ENCODE results near the gene MPP2. TPM values are rescaled to one million over a fixed set of nuclear protein-coding genes. Genes with fewer than 3 reads are reported as not detected.

Gene MPP2
- total RNA-seq, 1 experiment from 2014 or later: 2.6 TPM

- DNase-seq (ENCODE audit: low spot score): no peak
- CTCF ChIA-PET: no interaction called here
- POLR2A ChIA-PET (ENCODE audit: low non-redundant PET): no interaction called here
- H3K4me3 ChIP-seq (ENCODE audit: low read depth, low read length, poor library complexity, severe bottlenecking): no peak overlapping the region
- no peak for TF ChIP-seq CTCF (conservative IDR thresholded peaks at IDR 0.05; ENCODE audit: low read depth, low read length)
- no peak for TF ChIP-seq EZH2 (IDR thresholded peaks at IDR 0.05; ENCODE audit: borderline replicate concordance, low read depth, low read length, poor library complexity, severe bottlenecking)
- intact Hi-C loops (cut with micrococcal nuclease; ENCODE audit: unreplicated experiment): no loop called here
- no peak overlapping the region for H3K27ac ChIP-seq (ENCODE audit: low read depth, low read length, poor library complexity, severe bottlenecking)
- H3K4me1 ChIP-seq (ENCODE audit: insufficient read depth, low read length, poor library complexity, severe bottlenecking): no peaks in the 10 kb centered on the region
- H3K9me3 ChIP-seq (ENCODE audit: low read depth, low read length, poor library complexity, severe bottlenecking): no peaks in the 10 kb centered on the region
- H3K27me3 ChIP-seq (replicated peaks; ENCODE audit: insufficient read depth, low read depth, low read length, poor library complexity): no peaks in the 10 kb centered on the region
- no peaks in the 10 kb centered on the region for H3K36me3 ChIP-seq (ENCODE audit: insufficient read depth, low read length, poor library complexity, severe bottlenecking)
- BruUV-seq (replicated peaks): no TSS peak
These were observed 66.1 kb downstream of the MPP2 start for GRCh38 chr17:43841282-43841681.

- TF ChIP-seq EZH2 (IDR thresholded peaks at IDR 0.05; ENCODE audit: borderline replicate concordance, low read depth, low read length, poor library complexity, severe bottlenecking) (no peak), CTCF (conservative IDR thresholded peaks at IDR 0.05; ENCODE audit: low read depth, low read length) (peak; percentile 32; the same call in 1 of the 2 replicates)
- no peaks in the 10 kb centered on the region for H3K36me3 ChIP-seq (ENCODE audit: insufficient read depth, low read length, poor library complexity, severe bottlenecking)
- H3K27me3 ChIP-seq (replicated peaks; ENCODE audit: insufficient read depth, low read depth, low read length, poor library complexity): no peaks in the 10 kb centered on the region
- ChIA-PET POLR2A (ENCODE audit: low non-redundant PET) (no interaction called here), CTCF (interaction anchor here (0.6 to 0.7 kb wide), 2 partner anchors 20 to 38 kb away, joined by 3 to 4 read pairs; no protein-coding TSS in a partner anchor)
- peak; percentile 49 for DNase-seq (ENCODE audit: low spot score)
- H3K27ac ChIP-seq (ENCODE audit: low read depth, low read length, poor library complexity, severe bottlenecking): no peak overlapping the region
- BruUV-seq (replicated peaks): no TSS peak
- no peaks in the 10 kb centered on the region for H3K4me1 ChIP-seq (ENCODE audit: insufficient read depth, low read length, poor library complexity, severe bottlenecking)
- H3K9me3 ChIP-seq (ENCODE audit: low read depth, low read length, poor library complexity, severe bottlenecking): no peaks in the 10 kb centered on the region
- intact Hi-C loops (cut with micrococcal nuclease; ENCODE audit: unreplicated experiment): no loop called here
- no peak overlapping the region for H3K4me3 ChIP-seq (ENCODE audit: low read depth, low read length, poor library complexity, severe bottlenecking)
These were observed 66.5 kb downstream of the MPP2 start for GRCh38 chr17:43840814-43841213.

- no peaks in the 10 kb centered on the region for H3K36me3 ChIP-seq (ENCODE audit: insufficient read depth, low read length, poor library complexity, severe bottlenecking)
- CTCF ChIA-PET: no interaction called here
- DNase-seq (ENCODE audit: low spot score): no peak
- POLR2A ChIA-PET (ENCODE audit: low non-redundant PET): no interaction called here
- no TSS peak for BruUV-seq (replicated peaks)
- TF ChIP-seq CTCF (conservative IDR thresholded peaks at IDR 0.05; ENCODE audit: low read depth, low read length): no peak
- TF ChIP-seq EZH2 (IDR thresholded peaks at IDR 0.05; ENCODE audit: borderline replicate concordance, low read depth, low read length, poor library complexity, severe bottlenecking): no peak
- H3K27me3 ChIP-seq (replicated peaks; ENCODE audit: insufficient read depth, low read depth, low read length, poor library complexity): no peaks in the 10 kb centered on the region
- no peak overlapping the region for H3K27ac ChIP-seq (ENCODE audit: low read depth, low read length, poor library complexity, severe bottlenecking)
- no peak overlapping the region for H3K4me3 ChIP-seq (ENCODE audit: low read depth, low read length, poor library complexity, severe bottlenecking)
- intact Hi-C loops (cut with micrococcal nuclease; ENCODE audit: unreplicated experiment): no loop called here
- no peaks in the 10 kb centered on the region for H3K4me1 ChIP-seq (ENCODE audit: insufficient read depth, low read length, poor library complexity, severe bottlenecking)
- no peaks in the 10 kb centered on the region for H3K9me3 ChIP-seq (ENCODE audit: low read depth, low read length, poor library complexity, severe bottlenecking)
These were observed 67.6 kb downstream of the MPP2 start for GRCh38 chr17:43839670-43840108.
